GM12874 (cell line): Measurements from ENCODE around the gene DBN1.

Experiments used
- TF ChIP-seq, protein P1 (sequence below): IDR thresholded peaks from 2 replicates; pipeline ENCODE4 v1.5.1; 2011; ENCODE audit warnings: low read depth, mild to moderate bottlenecking, control low read depth, low read length, moderate library complexity; ENCODE audit not compliant: insufficient read depth

The DBN1 gene

DNA sequence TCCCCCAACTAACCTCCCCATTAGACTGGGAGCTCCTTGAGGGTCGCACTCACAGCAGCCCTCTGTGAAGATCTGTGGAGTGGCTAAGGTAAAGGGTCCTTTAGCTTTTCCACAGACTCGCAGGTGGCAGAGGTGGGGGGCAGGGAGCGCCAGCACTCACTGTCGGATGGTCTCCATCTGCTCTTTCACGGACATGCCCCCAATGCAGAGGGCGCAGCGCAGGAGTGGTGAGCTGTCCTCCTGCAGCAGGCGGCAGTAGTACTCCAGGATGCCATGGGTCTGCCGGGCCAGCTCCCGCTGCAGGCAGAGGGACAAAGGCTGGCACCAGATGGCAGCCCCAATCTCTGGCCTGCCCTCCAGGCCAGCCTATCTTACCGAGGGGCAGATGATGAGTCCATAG, 41.1 kb upstream of the DBN1 start:
- TF ChIP-seq, protein P1, sequence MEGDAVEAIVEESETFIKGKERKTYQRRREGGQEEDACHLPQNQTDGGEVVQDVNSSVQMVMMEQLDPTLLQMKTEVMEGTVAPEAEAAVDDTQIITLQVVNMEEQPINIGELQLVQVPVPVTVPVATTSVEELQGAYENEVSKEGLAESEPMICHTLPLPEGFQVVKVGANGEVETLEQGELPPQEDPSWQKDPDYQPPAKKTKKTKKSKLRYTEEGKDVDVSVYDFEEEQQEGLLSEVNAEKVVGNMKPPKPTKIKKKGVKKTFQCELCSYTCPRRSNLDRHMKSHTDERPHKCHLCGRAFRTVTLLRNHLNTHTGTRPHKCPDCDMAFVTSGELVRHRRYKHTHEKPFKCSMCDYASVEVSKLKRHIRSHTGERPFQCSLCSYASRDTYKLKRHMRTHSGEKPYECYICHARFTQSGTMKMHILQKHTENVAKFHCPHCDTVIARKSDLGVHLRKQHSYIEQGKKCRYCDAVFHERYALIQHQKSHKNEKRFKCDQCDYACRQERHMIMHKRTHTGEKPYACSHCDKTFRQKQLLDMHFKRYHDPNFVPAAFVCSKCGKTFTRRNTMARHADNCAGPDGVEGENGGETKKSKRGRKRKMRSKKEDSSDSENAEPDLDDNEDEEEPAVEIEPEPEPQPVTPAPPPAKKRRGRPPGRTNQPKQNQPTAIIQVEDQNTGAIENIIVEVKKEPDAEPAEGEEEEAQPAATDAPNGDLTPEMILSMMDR: no peak

DNA sequence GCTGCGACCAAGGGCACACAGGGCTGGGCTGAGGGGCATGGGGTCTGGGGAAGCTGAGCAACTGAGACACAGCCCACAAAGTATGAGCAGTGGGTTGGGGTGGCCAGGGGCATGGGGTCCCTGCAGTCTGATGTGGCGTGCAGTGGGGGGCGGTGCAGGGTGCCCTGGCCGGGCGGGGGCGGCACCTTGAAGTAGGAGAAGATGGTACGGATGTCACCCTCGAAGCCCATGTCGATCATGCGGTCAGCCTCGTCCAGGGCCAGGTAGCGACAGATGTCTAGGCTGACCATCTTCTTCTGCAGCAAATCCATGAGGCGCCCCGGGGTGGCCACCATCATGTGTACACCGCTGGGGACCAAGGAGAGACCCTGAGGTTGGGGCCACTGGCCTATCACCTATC, 40.1 kb upstream of the DBN1 start:
- TF ChIP-seq, protein P1: no peak

DNA sequence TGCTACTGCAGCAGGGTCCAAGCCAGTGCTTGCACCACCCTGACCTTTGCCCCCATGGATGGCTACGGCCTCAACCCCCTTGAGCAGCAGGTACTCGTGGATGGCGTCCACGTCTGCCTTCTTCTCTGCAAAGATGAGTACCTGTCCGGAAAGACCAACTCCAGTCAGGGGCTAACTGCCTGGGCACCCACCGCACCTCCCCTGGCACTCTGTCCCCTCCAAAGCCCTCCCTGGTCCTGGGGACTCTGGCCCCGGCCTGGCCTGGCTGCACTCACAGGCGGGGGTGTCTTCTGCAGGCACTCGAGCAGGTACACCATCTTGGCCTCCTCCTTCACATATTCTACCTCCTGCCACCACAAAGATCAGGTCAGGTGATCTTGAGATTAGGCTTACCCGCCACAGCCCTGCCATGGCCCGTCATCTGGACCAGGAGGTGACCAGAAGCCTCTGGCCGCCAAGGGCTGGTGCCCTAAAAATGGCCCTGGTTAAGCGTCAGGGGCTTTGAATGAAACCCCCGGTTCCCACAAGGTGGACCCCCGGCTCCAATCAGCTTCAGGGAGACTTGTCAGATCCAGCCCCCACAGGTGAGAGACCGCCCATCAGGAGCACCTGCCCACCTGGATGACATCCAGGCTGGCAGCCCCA, 39.4 kb upstream of the DBN1 start:
- TF ChIP-seq, protein P1: no peak

DNA sequence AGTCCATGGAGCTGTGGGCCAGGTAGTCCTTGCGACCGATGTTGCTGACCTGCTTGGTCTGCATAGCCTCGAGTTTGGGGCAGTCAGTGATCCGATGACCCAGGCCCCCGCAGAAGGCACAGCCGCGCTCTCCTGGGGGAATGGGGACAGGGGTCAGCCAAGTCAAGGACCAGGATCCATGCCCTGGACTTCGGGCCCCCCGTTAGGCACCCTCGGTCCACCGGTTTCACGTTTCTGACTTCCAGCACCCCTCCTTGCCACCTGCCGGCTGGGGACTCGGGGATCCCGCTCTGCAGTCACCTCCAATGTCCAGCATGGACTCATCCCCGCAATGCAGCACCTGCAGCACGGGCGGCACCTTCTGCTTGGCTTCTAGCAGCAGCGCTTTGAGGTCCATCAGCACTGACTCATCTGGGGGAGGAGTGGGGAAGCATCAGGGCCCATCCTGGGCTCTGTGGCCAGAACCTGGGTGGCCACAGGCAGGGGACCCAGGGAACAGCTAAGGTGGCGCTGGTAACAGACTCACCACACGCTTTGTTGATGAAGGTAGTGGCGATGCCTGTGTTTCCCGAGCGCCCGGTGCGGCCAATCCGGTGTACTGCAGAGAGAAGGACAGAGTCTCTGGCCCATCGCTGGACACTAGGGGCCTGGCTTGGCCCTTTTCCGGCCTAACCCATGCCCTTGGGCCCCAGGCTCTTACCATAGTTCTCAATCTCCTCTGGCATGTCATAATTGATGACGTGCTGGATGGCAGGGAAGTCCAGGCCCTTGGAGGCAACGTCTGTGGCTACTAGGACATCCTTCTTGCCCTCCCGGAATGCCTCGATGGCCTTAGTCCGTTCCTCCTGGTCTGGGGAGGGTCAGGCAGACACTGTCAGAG, 38.6 kb upstream of the DBN1 start:
- TF ChIP-seq, protein P1: no peak

DNA sequence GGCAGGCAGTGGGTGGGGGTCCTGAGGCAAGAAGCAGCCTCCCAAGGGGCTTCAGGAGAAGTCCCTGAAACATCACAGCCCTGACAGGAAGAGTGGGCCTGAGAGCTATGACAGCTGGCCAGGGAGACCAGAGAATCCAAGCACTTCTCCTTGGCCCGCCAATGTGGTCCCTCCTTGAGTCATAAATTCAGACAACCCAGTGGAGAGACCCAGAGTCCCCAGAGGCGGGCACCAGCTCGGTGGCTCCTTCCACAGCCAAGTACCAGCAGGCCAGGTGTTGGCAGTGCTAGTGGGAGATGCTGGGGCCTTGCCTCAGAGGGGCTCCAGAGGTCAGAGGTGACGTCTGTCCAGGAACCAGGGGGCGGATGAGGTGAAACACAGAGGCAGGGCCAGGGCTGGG, 37.7 kb upstream of the DBN1 start:
- TF ChIP-seq, protein P1: no peak

DNA sequence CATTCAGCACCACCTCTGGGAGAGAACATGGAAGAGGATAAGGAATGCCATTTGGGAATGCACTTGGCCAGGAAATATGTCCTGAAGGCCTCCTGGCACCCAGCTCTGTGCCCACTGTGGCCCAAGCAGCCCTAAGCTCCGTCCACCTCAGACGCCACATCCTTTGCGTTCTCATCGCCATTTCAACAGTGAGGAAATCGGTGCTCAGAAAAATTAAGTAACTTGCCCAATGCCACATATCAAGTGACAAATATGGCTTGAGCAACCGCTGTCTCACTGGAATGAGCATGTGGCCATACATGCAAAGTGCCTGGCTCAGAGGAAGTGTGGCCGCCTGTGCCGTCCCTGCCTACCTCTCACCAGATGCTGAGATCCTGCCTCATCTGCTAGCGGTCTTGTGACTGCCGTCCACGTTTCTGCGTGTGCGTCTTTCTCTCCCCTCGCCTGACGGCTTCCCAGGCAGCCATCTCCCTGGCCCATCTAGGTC, 37.2 kb upstream of the DBN1 start:
- TF ChIP-seq, protein P1: no peak

DNA sequence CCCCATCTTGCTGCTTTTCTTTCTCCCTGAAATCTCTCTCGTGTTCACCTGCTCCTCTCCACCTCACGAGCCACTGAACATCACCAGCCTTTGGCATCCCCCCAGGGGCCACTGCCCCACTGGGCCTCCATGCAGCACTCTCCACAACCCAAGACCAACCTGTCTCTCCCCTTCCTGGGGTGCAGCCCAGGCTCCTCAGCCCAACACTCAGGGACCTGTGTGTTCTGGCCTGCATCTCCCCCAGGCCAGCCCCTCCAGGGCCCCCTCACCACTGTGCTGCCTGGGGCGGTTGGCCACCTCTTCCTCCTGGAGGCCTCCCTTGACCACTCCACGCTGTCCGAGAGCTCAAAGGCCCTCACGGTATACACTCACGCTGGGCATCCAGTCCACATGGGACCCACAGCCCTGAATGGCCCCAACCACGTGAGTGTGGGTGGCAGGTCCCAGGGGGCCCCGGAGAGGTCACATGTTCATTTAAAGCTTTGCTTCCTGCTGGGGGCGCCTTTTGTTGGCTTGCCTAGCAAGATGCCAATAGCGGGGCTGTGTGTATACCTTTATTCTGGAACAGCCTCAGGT, 36.6 kb upstream of the DBN1 start:
- TF ChIP-seq, protein P1: no peak
